Measurements from ENCODE around the gene CLIC4. TPM values are rescaled to one million over a fixed set of nuclear protein-coding genes. Genes with fewer than 3 reads are reported as not detected.

The CLIC4 gene
- total RNA-seq, 1 experiment from 2014 or later = 62.7 TPM

DNA sequence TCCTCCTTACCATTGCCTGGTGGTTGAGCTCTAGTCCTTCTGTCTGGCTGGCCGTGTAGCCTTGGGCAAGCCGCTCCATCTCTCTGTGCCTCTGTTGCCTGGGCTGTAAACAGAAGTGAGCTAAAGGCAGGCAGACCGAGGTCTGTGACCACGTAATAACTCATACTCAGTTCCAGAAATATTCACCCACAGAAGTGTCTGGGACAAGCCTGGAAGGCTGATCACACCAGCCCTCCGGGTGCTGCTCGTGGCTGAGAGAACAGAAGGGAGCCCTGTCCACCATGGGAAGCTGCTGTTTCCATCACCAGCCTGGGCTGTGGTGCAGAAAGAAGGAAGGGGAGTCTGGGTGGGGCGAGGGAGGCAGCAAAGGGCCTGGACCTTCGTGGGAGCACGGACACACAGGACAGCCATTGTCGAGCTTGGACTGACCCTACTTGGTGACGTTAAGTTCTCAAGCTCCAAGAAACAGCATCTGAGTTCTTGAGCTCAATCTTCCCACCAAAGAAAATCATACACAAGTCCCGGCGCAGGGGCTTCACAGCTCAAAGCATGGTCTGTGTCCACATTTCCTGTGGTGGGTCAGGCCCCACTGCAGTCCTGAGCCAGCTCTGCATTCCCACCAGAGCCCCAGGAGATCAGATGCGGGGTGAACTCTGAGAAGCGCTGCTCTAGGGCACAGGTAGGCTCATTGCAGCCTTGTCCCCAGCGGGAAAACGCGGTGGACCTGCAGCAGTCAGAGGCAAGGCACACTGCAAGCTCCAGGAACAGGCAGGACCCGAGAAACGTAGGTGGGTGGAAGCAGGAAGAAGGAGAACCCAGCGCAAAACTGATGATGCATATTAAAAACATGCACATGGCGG, 123.0 kb downstream of the CLIC4 start:
- CTCF ChIA-PET = interaction anchor here (0.6 to 1.5 kb wide), 2 partner anchors 20 to 144 kb away, joined by 3 read pairs; no protein-coding TSS in a partner anchor
- no TSS peak for BruUV-seq (replicated peaks)
- TF ChIP-seq CTCF (IDR thresholded peaks at IDR 0.05; ENCODE audit: unreplicated experiment) = no peak

GRCh38 chr1:24870551-24871195, 125.4 kb downstream of the CLIC4 start:
- CTCF ChIA-PET = no interaction called here
- TF ChIP-seq CTCF (IDR thresholded peaks at IDR 0.05; ENCODE audit: unreplicated experiment) = no peak
- no peak overlapping the region for H3K4me3 Mint-ChIP-seq (ENCODE audit: low read depth, unreplicated experiment)
- no peaks in the 10 kb centered on the region for H3K9me3 Mint-ChIP-seq (ENCODE audit: low read depth, unreplicated experiment)
- no peaks in the 10 kb centered on the region for H3K36me3 Mint-ChIP-seq (ENCODE audit: insufficient read depth, unreplicated experiment)
- intact Hi-C loops (cut with micrococcal nuclease; ENCODE audit: unreplicated experiment) = no loop called here
- DNase-seq = no peak
- no peak overlapping the region for H3K27ac Mint-ChIP-seq (ENCODE audit: unreplicated experiment)
- BruUV-seq (replicated peaks) = no TSS peak
- peaks cover 10% of the 10 kb centered on the region for H3K27me3 Mint-ChIP-seq (ENCODE audit: unreplicated experiment)
- no peaks in the 10 kb centered on the region for H3K4me1 Mint-ChIP-seq (ENCODE audit: low read depth, unreplicated experiment)

More for the DNA sequence above, 123.0 kb downstream of the CLIC4 start:
- Mint-ChIP-seq H3K4me1 (ENCODE audit: low read depth, unreplicated experiment) (peaks cover 11% of the 10 kb centered on the region), H3K27me3 (ENCODE audit: unreplicated experiment) (peaks cover 10% of the 10 kb centered on the region), H3K36me3 (ENCODE audit: insufficient read depth, unreplicated experiment) (no peaks in the 10 kb centered on the region), H3K4me3 (ENCODE audit: low read depth, unreplicated experiment) (no peak overlapping the region), H3K27ac (ENCODE audit: unreplicated experiment) (no peak overlapping the region), H3K9me3 (ENCODE audit: low read depth, unreplicated experiment) (no peaks in the 10 kb centered on the region)
- intact Hi-C loops (cut with micrococcal nuclease; ENCODE audit: unreplicated experiment) = no loop called here
- no peak for DNase-seq

GRCh38 chr1:24871306-24871901, 126.2 kb downstream of the CLIC4 start:
- no peaks in the 10 kb centered on the region for H3K36me3 Mint-ChIP-seq (ENCODE audit: insufficient read depth, unreplicated experiment)
- BruUV-seq (replicated peaks) = no TSS peak
- H3K4me3 Mint-ChIP-seq (ENCODE audit: low read depth, unreplicated experiment) = no peak overlapping the region
- H3K4me1 Mint-ChIP-seq (ENCODE audit: low read depth, unreplicated experiment) = no peaks in the 10 kb centered on the region
- CTCF ChIA-PET = no interaction called here
- H3K27ac Mint-ChIP-seq (ENCODE audit: unreplicated experiment) = no peak overlapping the region
- peaks cover 10% of the 10 kb centered on the region for H3K27me3 Mint-ChIP-seq (ENCODE audit: unreplicated experiment)
- no peak for DNase-seq
- no peaks in the 10 kb centered on the region for H3K9me3 Mint-ChIP-seq (ENCODE audit: low read depth, unreplicated experiment)
- no peak for TF ChIP-seq CTCF (IDR thresholded peaks at IDR 0.05; ENCODE audit: unreplicated experiment)
- intact Hi-C loops (cut with micrococcal nuclease; ENCODE audit: unreplicated experiment) = no loop called here

- no peaks in the 10 kb centered on the region for H3K9me3 Mint-ChIP-seq (ENCODE audit: low read depth, unreplicated experiment)
- no peaks in the 10 kb centered on the region for H3K36me3 Mint-ChIP-seq (ENCODE audit: insufficient read depth, unreplicated experiment)
- H3K27ac Mint-ChIP-seq (ENCODE audit: unreplicated experiment) = no peak overlapping the region
- intact Hi-C loops (cut with micrococcal nuclease; ENCODE audit: unreplicated experiment) = no loop called here
- H3K4me1 Mint-ChIP-seq (ENCODE audit: low read depth, unreplicated experiment) = no peaks in the 10 kb centered on the region
- no peak overlapping the region for H3K4me3 Mint-ChIP-seq (ENCODE audit: low read depth, unreplicated experiment)
- CTCF ChIA-PET = interaction anchor here (0.8 kb wide), 1 partner anchor 10 kb away, joined by 3 read pairs; no protein-coding TSS in a partner anchor
- DNase-seq = no peak
- TF ChIP-seq CTCF (IDR thresholded peaks at IDR 0.05; ENCODE audit: unreplicated experiment) = no peak
- no TSS peak for BruUV-seq (replicated peaks)
- H3K27me3 Mint-ChIP-seq (ENCODE audit: unreplicated experiment) = peaks cover 10% of the 10 kb centered on the region
Observed at GRCh38 chr1:24872061-24872850, 127.0 kb downstream of the CLIC4 start.

All from Calu3 (cell line).